Naive B cell (primary cell): ENCODE results near the gene HSPA5. TPM values are rescaled to one million over a fixed set of nuclear protein-coding genes. Genes with fewer than 3 reads are reported as not detected.
"Not testable (repeated sequence)": the region's sequence is repeated elsewhere in the genome, so short reads cannot be mapped to it uniquely, and the experiment has no call there.

Source experiments
- ATAC-seq, 2 donors: fragments of 150-1000 bp; cut with Tn5 transposase; 2 replicates each; pipeline ENCODE4 v1.10.0; 2021; ENCODE audit warnings: low read depth in 2 of 2, mild to moderate bottlenecking in 2 of 2, moderate library complexity in 2 of 2
- DNase-seq: peaks from one replicate; pipeline ENCODE4 v3.0.0; 2022
- H3K27ac Mint-ChIP-seq, 6 donors: one replicate each; pipeline ENCODE4 v1.8.0; 2020 to 2022; ENCODE audit warnings: mild to moderate bottlenecking in 6 of 6, mixed read lengths in 6 of 6, moderate library complexity in 5 of 6, inconsistent platforms in 2 of 6
- H3K27me3 Mint-ChIP-seq, 3 donors: one replicate each; pipeline ENCODE4 v1.8.0; 2021 to 2022; ENCODE audit warnings: mixed read lengths in 3 of 3, mild to moderate bottlenecking in 1 of 3
- H3K36me3 Mint-ChIP-seq, 2 donors: one replicate each; pipeline ENCODE4 v1.8.0; 2020 to 2022; ENCODE audit warnings: mixed read lengths in 2 of 2, inconsistent platforms in 1 of 2, mild to moderate bottlenecking in 1 of 2
- H3K4me1 Mint-ChIP-seq, 3 donors: one replicate each; pipeline ENCODE4 v1.8.0; 2020 to 2022; ENCODE audit warnings: mixed read lengths in 3 of 3, inconsistent platforms in 1 of 3, mild to moderate bottlenecking in 1 of 3, moderate library complexity in 1 of 3
- H3K4me3 Mint-ChIP-seq, 8 donors: one replicate each; pipeline ENCODE4 v1.8.0; 2020 to 2022; ENCODE audit warnings: mild to moderate bottlenecking in 8 of 8, mixed read lengths in 8 of 8, moderate library complexity in 8 of 8, inconsistent platforms in 2 of 8
- H3K9me3 Mint-ChIP-seq, 7 donors: one replicate each; pipeline ENCODE4 v1.8.0; 2020 to 2022; ENCODE audit warnings: mixed read lengths in 7 of 7, mild to moderate bottlenecking in 5 of 7, inconsistent platforms in 2 of 7, moderate library complexity in 1 of 7
- polyA plus RNA-seq, 6 donors: library from polyadenylated mRNA; unstranded; fragments of 300-500 nt; fragmentation: Illumina TruSeq; gene quantifications; one replicate each; pipeline ENCODE4 v1.2.3, GENCODE V29; 2021; ENCODE audit warnings: low read depth in 6 of 6

HSPA5 gene
- 100 to 1,000 TPM; 106 to 189 (median 126) TPM for polyA plus RNA-seq

- H3K4me3 Mint-ChIP-seq: peak within 1 kb of the TSS; percentile 86 to 99 (median 97)
- peak within 1 kb of the TSS; percentile 97 to 100 (median 98) for H3K27ac Mint-ChIP-seq
- H3K36me3 Mint-ChIP-seq: peaks cover 13 to 19% of the 10 kb centered on the region in 2 donors
- no peaks in the 10 kb centered on the region for H3K9me3 Mint-ChIP-seq
- H3K4me1 Mint-ChIP-seq: peaks cover 32 to 57% (median 33%) of the 10 kb centered on the region in 3 donors
- DNase-seq: peak; percentile 99
- no peaks in the 10 kb centered on the region for H3K27me3 Mint-ChIP-seq
- peak; percentile 87 to 91 for ATAC-seq
Observed at GRCh38 chr9:125241000-125241862, at the start of gene HSPA5. Gene HSPA5 (minus strand): TSS chr9:125241343. CDS start chr9:125241126, 217 bp downstream.

GRCh38 chr9:125286935-125287433 lies 45.8 kb upstream of the HSPA5 start:
- ATAC-seq: not testable (repeated sequence)

DNA sequence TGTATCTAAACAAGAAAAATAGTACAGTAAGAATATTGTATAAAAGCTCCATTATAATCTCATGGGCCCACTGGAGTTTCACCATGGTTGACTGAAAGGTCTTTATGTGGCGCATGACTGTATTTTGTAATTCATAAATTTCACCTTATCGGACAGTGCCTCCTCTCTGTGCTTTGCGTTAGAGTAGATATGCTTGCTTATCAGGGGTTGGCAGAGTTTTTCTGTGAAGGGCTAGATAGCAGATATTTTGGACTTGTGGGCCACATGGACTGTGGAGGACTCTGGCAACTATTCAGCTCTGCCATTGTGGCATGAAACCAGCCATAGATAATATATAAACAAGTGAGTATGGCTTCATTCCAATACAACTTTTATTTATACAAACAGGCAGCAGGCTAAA lies 43.7 kb upstream of the HSPA5 start:
- H3K4me3 Mint-ChIP-seq: no peak overlapping the region
- ATAC-seq (no peak), DNase-seq (no peak)
- H3K4me1 Mint-ChIP-seq: peaks cover 0 to 11% (median 0%) of the 10 kb centered on the region in 3 donors
- H3K27me3 Mint-ChIP-seq: no peaks in the 10 kb centered on the region
- H3K27ac Mint-ChIP-seq: peak overlapping the region in 1 of 6 donors; percentile 33
- no peaks in the 10 kb centered on the region for H3K36me3 Mint-ChIP-seq
- H3K9me3 Mint-ChIP-seq: no peaks in the 10 kb centered on the region

More at GRCh38 chr9:125286935-125287433, 45.8 kb upstream of the HSPA5 start:
- not testable (repeated sequence) for DNase-seq, H3K9me3 Mint-ChIP-seq, H3K36me3 Mint-ChIP-seq, H3K4me1 Mint-ChIP-seq, H3K4me3 Mint-ChIP-seq, H3K27me3 Mint-ChIP-seq
- peak overlapping the region in 1 of 6 donors; percentile 79 for H3K27ac Mint-ChIP-seq

- H3K27ac Mint-ChIP-seq: no peak overlapping the region
Observed at GRCh38 chr9:125280945-125281344, 39.8 kb upstream of the HSPA5 start.

DNA sequence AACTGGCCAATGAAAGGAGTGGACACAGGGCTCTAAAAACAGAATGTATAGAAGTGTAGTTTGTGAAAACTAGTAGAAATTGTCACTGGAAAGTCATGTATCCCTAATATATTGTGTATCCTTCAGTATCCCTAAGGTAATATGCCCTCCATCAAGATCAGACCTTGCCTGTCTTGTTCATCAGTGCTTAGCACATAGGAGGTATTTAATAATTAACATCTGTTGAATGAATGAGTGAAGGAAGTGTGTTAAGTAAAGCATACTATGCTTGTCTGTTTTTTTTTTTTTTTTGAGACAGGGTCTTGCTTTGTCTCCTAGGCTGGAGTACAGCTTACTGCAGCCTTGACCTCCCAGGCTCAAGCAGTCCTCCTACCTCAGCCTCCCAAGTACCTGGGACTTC lies 36.3 kb upstream of the HSPA5 start:
- ATAC-seq (no peak), DNase-seq (no peak)
- H3K9me3 Mint-ChIP-seq: no peaks in the 10 kb centered on the region
- peaks cover 0 to 5% of the 10 kb centered on the region in 2 donors for H3K36me3 Mint-ChIP-seq
- H3K4me1 Mint-ChIP-seq: peaks cover 5 to 14% (median 12%) of the 10 kb centered on the region in 3 donors
- no peak overlapping the region for H3K4me3 Mint-ChIP-seq
- H3K27ac Mint-ChIP-seq: peak overlapping the region in 1 of 6 donors; percentile 42
- H3K27me3 Mint-ChIP-seq: no peaks in the 10 kb centered on the region

More at GRCh38 chr9:125280945-125281344, 39.8 kb upstream of the HSPA5 start:
- peaks cover 0 to 6% (median 5%) of the 10 kb centered on the region in 3 donors for H3K4me1 Mint-ChIP-seq
- peak overlapping the region in 1 of 8 donors; percentile 6 for H3K4me3 Mint-ChIP-seq
- DNase-seq: no peak
- no peaks in the 10 kb centered on the region for H3K27me3 Mint-ChIP-seq
- H3K36me3 Mint-ChIP-seq: peaks cover 0 to 5% of the 10 kb centered on the region in 2 donors
- ATAC-seq: no peak
- H3K9me3 Mint-ChIP-seq: no peaks in the 10 kb centered on the region

- ATAC-seq (no peak), DNase-seq (no peak)
- Mint-ChIP-seq H3K27ac (peak overlapping the region in 1 of 6 donors; percentile 36), H3K27me3 (no peaks in the 10 kb centered on the region), H3K4me1 (peaks cover 5 to 19% (median 12%) of the 10 kb centered on the region in 3 donors), H3K9me3 (no peaks in the 10 kb centered on the region), H3K36me3 (peaks cover 0 to 5% of the 10 kb centered on the region in 2 donors), H3K4me3 (no peak overlapping the region)
Observed at GRCh38 chr9:125276771-125277170, 35.6 kb upstream of the HSPA5 start.

- H3K27me3 Mint-ChIP-seq: no peaks in the 10 kb centered on the region
- H3K27ac Mint-ChIP-seq: peak overlapping the region in 1 of 6 donors; percentile 12
- peaks cover 5 to 31% (median 23%) of the 10 kb centered on the region in 3 donors for H3K4me1 Mint-ChIP-seq
- no peak for ATAC-seq
- no peak overlapping the region for H3K4me3 Mint-ChIP-seq
- H3K9me3 Mint-ChIP-seq: no peaks in the 10 kb centered on the region
- H3K36me3 Mint-ChIP-seq: peaks cover 0 to 5% of the 10 kb centered on the region in 2 donors
- DNase-seq: no peak
Observed at GRCh38 chr9:125272697-125273096, 31.6 kb upstream of the HSPA5 start.

DNA sequence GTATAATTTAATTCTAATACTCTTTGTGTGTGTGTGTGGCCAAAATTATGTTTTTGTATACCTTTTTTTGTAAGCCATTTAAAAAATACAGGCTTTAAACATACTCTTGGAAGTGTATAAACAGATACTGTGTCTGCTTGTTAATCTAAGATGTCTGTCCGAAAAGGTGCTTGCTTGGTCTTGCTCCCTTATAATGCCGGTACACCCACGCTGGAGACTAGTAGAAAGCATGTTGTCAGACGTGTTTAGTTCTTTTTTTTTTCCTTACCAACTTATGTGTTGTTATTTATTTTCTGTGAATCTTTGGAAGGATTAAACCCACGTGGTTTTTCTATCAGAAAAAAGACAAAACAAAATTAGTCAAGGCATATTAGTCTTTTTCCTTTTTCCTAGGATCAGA lies 29.9 kb upstream of the HSPA5 start:
- H3K4me3 Mint-ChIP-seq: no peak overlapping the region
- no peaks in the 10 kb centered on the region for H3K36me3 Mint-ChIP-seq
- H3K27me3 Mint-ChIP-seq: no peaks in the 10 kb centered on the region
- no peaks in the 10 kb centered on the region for H3K9me3 Mint-ChIP-seq
- H3K4me1 Mint-ChIP-seq: peaks cover 0 to 36% (median 23%) of the 10 kb centered on the region in 3 donors
- ATAC-seq (no peak), DNase-seq (no peak)
- H3K27ac Mint-ChIP-seq: no peak overlapping the region

DNA sequence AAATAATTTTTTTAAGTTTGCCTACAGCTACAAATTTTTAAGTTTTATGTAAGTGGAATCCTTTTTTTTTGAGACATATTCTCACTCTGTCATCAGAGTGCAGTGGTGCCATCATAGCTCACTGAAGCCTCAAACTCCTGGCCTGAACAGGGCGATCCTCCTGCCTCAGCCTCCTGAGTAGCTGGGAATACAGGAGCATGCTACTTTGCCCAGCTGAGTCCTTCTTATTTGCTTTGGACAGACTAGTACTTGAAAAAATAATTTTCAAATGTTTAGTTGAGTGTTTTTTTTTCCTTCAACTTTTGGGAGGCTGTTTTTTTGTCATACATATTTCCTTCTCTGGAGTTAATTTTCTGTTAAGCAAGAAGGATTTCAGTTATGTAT lies 27.9 kb upstream of the HSPA5 start:
- ATAC-seq (no peak), DNase-seq (no peak)
- Mint-ChIP-seq H3K27ac (peak overlapping the region in 3 of 6 donors; percentile 28 to 56 (median 42)), H3K36me3 (no peaks in the 10 kb centered on the region), H3K4me3 (no peak overlapping the region), H3K27me3 (no peaks in the 10 kb centered on the region), H3K4me1 (peaks cover 9 to 47% (median 35%) of the 10 kb centered on the region in 3 donors), H3K9me3 (no peaks in the 10 kb centered on the region)

GRCh38 chr9:125268394-125269013 lies 27.4 kb upstream of the HSPA5 start:
- peak overlapping the region in 2 of 8 donors; percentile 9 to 33 for H3K4me3 Mint-ChIP-seq
- no peaks in the 10 kb centered on the region for H3K36me3 Mint-ChIP-seq
- peak in 1 of 2 donors; percentile 42 for ATAC-seq
- no peaks in the 10 kb centered on the region for H3K27me3 Mint-ChIP-seq
- peak overlapping the region in 5 of 6 donors; percentile 47 to 90 (median 57) for H3K27ac Mint-ChIP-seq
- H3K4me1 Mint-ChIP-seq: peaks cover 12 to 52% (median 38%) of the 10 kb centered on the region in 3 donors
- no peak for DNase-seq
- no peaks in the 10 kb centered on the region for H3K9me3 Mint-ChIP-seq

- not testable (repeated sequence) for DNase-seq, H3K27me3 Mint-ChIP-seq, ATAC-seq, H3K36me3 Mint-ChIP-seq
- Mint-ChIP-seq H3K4me1 (peaks cover 22 to 60% (median 50%) of the 10 kb centered on the region in 3 donors), H3K4me3 (peak overlapping the region in 7 of 8 donors; percentile 12 to 98 (median 69)), H3K9me3 (peaks cover 0 to 13% (median 9%) of the 10 kb centered on the region in 7 donors), H3K27ac (peak overlapping the region; percentile 10 to 85 (median 76))
Observed at GRCh38 chr9:125264068-125264467, 22.9 kb upstream of the HSPA5 start.

DNA sequence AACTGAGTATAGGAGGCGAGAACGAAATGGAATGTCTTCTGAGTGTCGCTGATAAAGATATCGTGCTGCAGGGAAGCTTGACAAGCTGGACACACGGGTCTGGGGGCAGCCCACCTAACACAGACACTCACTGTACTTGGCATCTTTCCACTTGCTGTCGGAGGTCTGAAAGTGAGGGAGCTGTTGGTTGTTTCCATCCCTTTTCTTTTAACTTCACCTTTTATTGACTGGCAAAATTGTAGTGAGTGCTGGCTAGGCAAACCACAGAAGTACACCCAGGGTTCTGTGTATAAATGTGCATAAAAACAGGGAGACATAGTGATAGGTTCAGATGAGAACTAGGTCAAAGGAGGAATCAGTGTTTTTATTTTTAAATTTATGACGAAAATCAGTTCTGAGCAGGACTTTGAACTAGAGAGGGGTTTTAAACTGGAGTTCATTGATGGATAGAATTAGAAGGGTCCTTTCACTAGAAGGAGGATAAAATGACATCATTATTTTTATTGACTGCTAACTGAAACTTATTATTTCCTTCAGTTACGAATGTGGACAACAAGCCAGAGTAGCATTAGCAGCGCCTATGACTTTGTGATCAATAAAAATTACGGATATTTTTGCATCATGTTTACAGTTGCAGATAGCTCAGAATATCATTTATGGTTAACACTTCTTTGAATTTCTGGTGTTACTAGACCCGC lies 21.3 kb upstream of the HSPA5 start:
- peak overlapping the region; percentile 90 to 100 (median 95) for H3K27ac Mint-ChIP-seq
- no peaks in the 10 kb centered on the region for H3K36me3 Mint-ChIP-seq
- peaks cover 22 to 48% (median 40%) of the 10 kb centered on the region in 3 donors for H3K4me1 Mint-ChIP-seq
- H3K4me3 Mint-ChIP-seq: peak overlapping the region; percentile 88 to 99 (median 97)
- DNase-seq (peak; percentile 3), ATAC-seq (no peak)
- H3K27me3 Mint-ChIP-seq: no peaks in the 10 kb centered on the region
- peaks cover 0 to 13% (median 9%) of the 10 kb centered on the region in 7 donors for H3K9me3 Mint-ChIP-seq
